ENCODE data around the gene DYNC2I2.

Gene DYNC2I2

GRCh38 chr9:128689293-128689774, 32.7 kb upstream of the DYNC2I2 start:
- TF ChIP-seq YY1 (IDR thresholded peaks at IDR 0.05; ENCODE audit: low read depth), result peak; percentile 48; the same call in 1 of the 2 replicates
- TF ChIP-seq RAD21 (IDR thresholded peaks at IDR 0.05; ENCODE audit: low read depth), result no peak
- no peak for TF ChIP-seq FOXM1 (IDR thresholded peaks at IDR 0.05; ENCODE audit: borderline replicate concordance, low read depth)
- 0 out of 2 replicates have a peak, but pooled peaks have one; percentile 1 for TF ChIP-seq REST (IDR thresholded peaks at IDR 0.05; ENCODE audit: low read depth)

GRCh38 chr9:128688501-128689292, 32.0 kb upstream of the DYNC2I2 start, which contains the start of gene SET:
SET (plus strand) TSS chr9:128689222; CDS start chr9:128689583, 361 bp downstream.
- TF ChIP-seq CREB1 (IDR thresholded peaks at IDR 0.05; ENCODE audit: low read depth) (no peak), ZBTB7A (IDR thresholded peaks at IDR 0.05; ENCODE audit: low read depth) (peak; percentile 76), YY1 (IDR thresholded peaks at IDR 0.05; ENCODE audit: low read depth) (no peak), TEAD4 (IDR thresholded peaks at IDR 0.05) (no peak; the same call in 1 of the 2 replicates), EP300 (IDR thresholded peaks at IDR 0.05; ENCODE audit: borderline replicate concordance) (no peak), FOXM1 (IDR thresholded peaks at IDR 0.05; ENCODE audit: borderline replicate concordance, low read depth) (no peak), EGR1 (IDR thresholded peaks at IDR 0.05) (no peak), RAD21 (IDR thresholded peaks at IDR 0.05; ENCODE audit: low read depth) (no peak), USF1 (IDR thresholded peaks at IDR 0.05) (peak; percentile 93), REST (IDR thresholded peaks at IDR 0.05; ENCODE audit: low read depth) (no peak), CEBPB (IDR thresholded peaks at IDR 0.05) (no peak), NFIC (IDR thresholded peaks at IDR 0.05) (no peak), TCF12 (IDR thresholded peaks at IDR 0.05; ENCODE audit: low read depth) (no peak), TAF1 (IDR thresholded peaks at IDR 0.05; ENCODE audit: low read depth) (peak; percentile 58; the same call in 1 of the 2 replicates), MAX (IDR thresholded peaks at IDR 0.05) (peak; percentile 83; the same call in 1 of the 2 replicates)

GRCh38 chr9:128687453-128687852, 30.8 kb upstream of the DYNC2I2 start:
- TF ChIP-seq MAX (IDR thresholded peaks at IDR 0.05) (no peak), EGR1 (IDR thresholded peaks at IDR 0.05) (no peak), NFIC (IDR thresholded peaks at IDR 0.05) (no peak), RAD21 (IDR thresholded peaks at IDR 0.05; ENCODE audit: low read depth) (no peak)

- no peak for TF ChIP-seq TEAD4 (IDR thresholded peaks at IDR 0.05)
- no peak for TF ChIP-seq EGR1 (IDR thresholded peaks at IDR 0.05)
- no peak for TF ChIP-seq ZBTB7A (IDR thresholded peaks at IDR 0.05; ENCODE audit: low read depth)
- no peak for TF ChIP-seq REST (IDR thresholded peaks at IDR 0.05; ENCODE audit: low read depth)
- no peak for TF ChIP-seq USF1 (IDR thresholded peaks at IDR 0.05)
- TF ChIP-seq MAX (IDR thresholded peaks at IDR 0.05), result no peak
- TF ChIP-seq FOXM1 (IDR thresholded peaks at IDR 0.05; ENCODE audit: borderline replicate concordance, low read depth), result no peak
- TF ChIP-seq RAD21 (IDR thresholded peaks at IDR 0.05; ENCODE audit: low read depth), result no peak
- no peak for TF ChIP-seq YY1 (IDR thresholded peaks at IDR 0.05; ENCODE audit: low read depth)
- no peak for TF ChIP-seq CEBPB (IDR thresholded peaks at IDR 0.05)
Measured at GRCh38 chr9:128685636-128686489, 29.2 kb upstream of the DYNC2I2 start.
